Hepatocyte (in vitro differentiated cells): ENCODE measurements around the gene VPS16. TPM values are rescaled to one million over a fixed set of nuclear protein-coding genes. Genes with fewer than 3 reads are reported as not detected.
A peak's percentile ranks its signal among the peaks of the same experiment; 100 is the strongest.

ENCODE experiments used
- DNase-seq: peaks from one replicate; pipeline ENCODE4 v3.0.0-alpha.2; 2016; ENCODE audit warnings: low spot score
- H2AFZ ChIP-seq: fragments of 200-600 bp; sonication (generic); 2 replicates; pipeline ENCODE4 v1.6.0; 2016; ENCODE audit warnings: antibody characterized with exemption, mild to moderate bottlenecking
- H3K27ac ChIP-seq: fragments of 200-600 bp; sonication (generic); 2 replicates; pipeline ENCODE4 v1.5.1; 2016; ENCODE audit warnings: mild to moderate bottlenecking
- H3K27me3 ChIP-seq: fragments of 200-600 bp; sonication (generic); 2 replicates; pipeline ENCODE4 v1.6.1; 2016
- H3K36me3 ChIP-seq: fragments of 200-600 bp; sonication (generic); replicated peaks from 2 replicates; pipeline ENCODE4 v1.5.1; 2016; ENCODE audit warnings: low read depth; ENCODE audit not compliant: insufficient read depth
- H3K4me1 ChIP-seq: fragments of 200-600 bp; sonication (generic); 2 replicates; pipeline ENCODE4 v1.5.1; 2016; ENCODE audit warnings: mild to moderate bottlenecking, moderate library complexity; ENCODE audit not compliant: insufficient read depth
- H3K4me2 ChIP-seq: fragments of 200-600 bp; sonication (generic); 2 replicates; pipeline ENCODE4 v1.6.0; 2016
- H3K4me3 ChIP-seq: fragments of 200-600 bp; sonication (generic); 2 replicates; pipeline ENCODE4 v1.5.1; 2016; ENCODE audit warnings: mild to moderate bottlenecking
- H3K79me2 ChIP-seq: fragments of 200-600 bp; sonication (generic); 2 replicates; pipeline ENCODE4 v1.6.0; 2017; ENCODE audit warnings: mild to moderate bottlenecking
- H3K9me2 ChIP-seq: fragments of 200-600 bp; sonication (generic); replicated peaks from 2 replicates; pipeline ENCODE4 v1.6.0; 2017; ENCODE audit warnings: mild to moderate bottlenecking; ENCODE audit not compliant: insufficient read depth
- H3K9me3 ChIP-seq: fragments of 200-600 bp; sonication (generic); 2 replicates; pipeline ENCODE4 v1.5.1; 2016; ENCODE audit warnings: low read depth, mild to moderate bottlenecking
- H4K20me1 ChIP-seq: fragments of 200-600 bp; sonication (generic); 2 replicates; pipeline ENCODE4 v1.6.0; 2016; ENCODE audit warnings: mild to moderate bottlenecking; ENCODE audit not compliant: insufficient read depth, poor library complexity, severe bottlenecking
- EZH2 ChIP-seq: fragments of 200-600 bp; sonication (generic); IDR thresholded peaks from 2 replicates; pipeline ENCODE4 v1.6.1; 2016; ENCODE audit warnings: antibody characterized with exemption, mild to moderate bottlenecking, borderline replicate concordance
- EZH2phosphoT487 ChIP-seq: fragments of 200-600 bp; sonication (generic); IDR thresholded peaks from one replicate; pipeline ENCODE4 v1.6.1; 2018; ENCODE audit warnings: antibody characterized with exemption, mild to moderate bottlenecking, low read depth, moderate library complexity; ENCODE audit not compliant: unreplicated experiment, severe bottlenecking
- WGBS: methylation state at CpG from one replicate; pipeline ENCODE4 v1.1.6; 2016; ENCODE audit warnings: low lambda C conversion rate; ENCODE audit errors: missing lambda C conversion rate; 5-methylcytosine and 5-hydroxymethylcytosine counted together
- polyA plus RNA-seq: library from polyadenylated mRNA; unstranded; fragments of >200 nt; fragmentation: Nextera tagmentation; extraction: Ambion mirVana; gene quantifications from 2 replicates; pipeline ENCODE4 v1.2.1, GENCODE V29; 2016
- total RNA-seq: library from RNA; depleted of rRNA; stranded (reverse); fragments of >200 nt; gene quantifications from 2 replicates; pipeline ENCODE4 v1.2.3, GENCODE V29; 2014
- TF ChIP-seq, protein P1 (sequence below): fragments of 200-600 bp; sonication (generic); IDR thresholded peaks from 2 replicates; pipeline ENCODE4 v1.5.1; 2016; ENCODE audit warnings: antibody characterized with exemption, mild to moderate bottlenecking; ENCODE audit not compliant: poor library complexity

VPS16 gene
- total and polyA plus RNA-seq, 2 experiments from 2014 or later: 34.6 to 42.9 TPM

DNA sequence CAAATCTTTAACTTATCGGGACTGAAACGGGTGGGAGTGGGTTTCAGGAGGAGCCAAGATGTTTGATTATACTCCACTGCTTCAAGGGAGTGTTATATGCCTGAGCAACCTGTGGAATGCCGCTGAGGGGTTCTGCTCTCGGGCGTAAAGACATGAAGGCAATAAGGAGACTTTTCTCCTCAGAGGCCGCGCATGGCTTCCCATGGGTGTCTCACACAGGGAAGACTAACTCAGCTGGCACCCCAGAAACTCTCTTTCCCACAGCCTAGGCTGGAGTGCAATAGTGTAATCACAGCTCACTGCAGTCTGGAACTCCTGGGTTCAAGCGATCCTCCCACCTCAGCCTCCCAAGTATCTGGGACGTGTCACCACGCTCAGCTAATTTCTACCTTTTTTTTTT is 30.9 kb upstream of the VPS16 start:
- 96% methylated on average over 10 of the region's 10 CpGs for WGBS
- Histone ChIP-seq H4K20me1 (no peaks in the 10 kb centered on the region), H3K27ac (no peak overlapping the region), H3K9me3 (no peaks in the 10 kb centered on the region), H3K79me2 (no peaks in the 10 kb centered on the region), H3K4me3 (no peak overlapping the region), H3K4me2 (no peak overlapping the region), H3K36me3 (no peaks in the 10 kb centered on the region), H2AFZ (no peak overlapping the region), H3K9me2 (no peaks in the 10 kb centered on the region), H3K4me1 (no peaks in the 10 kb centered on the region), H3K27me3 (peaks cover 34% of the 10 kb centered on the region)
- DNase-seq: no peak
- TF ChIP-seq, protein P1, sequence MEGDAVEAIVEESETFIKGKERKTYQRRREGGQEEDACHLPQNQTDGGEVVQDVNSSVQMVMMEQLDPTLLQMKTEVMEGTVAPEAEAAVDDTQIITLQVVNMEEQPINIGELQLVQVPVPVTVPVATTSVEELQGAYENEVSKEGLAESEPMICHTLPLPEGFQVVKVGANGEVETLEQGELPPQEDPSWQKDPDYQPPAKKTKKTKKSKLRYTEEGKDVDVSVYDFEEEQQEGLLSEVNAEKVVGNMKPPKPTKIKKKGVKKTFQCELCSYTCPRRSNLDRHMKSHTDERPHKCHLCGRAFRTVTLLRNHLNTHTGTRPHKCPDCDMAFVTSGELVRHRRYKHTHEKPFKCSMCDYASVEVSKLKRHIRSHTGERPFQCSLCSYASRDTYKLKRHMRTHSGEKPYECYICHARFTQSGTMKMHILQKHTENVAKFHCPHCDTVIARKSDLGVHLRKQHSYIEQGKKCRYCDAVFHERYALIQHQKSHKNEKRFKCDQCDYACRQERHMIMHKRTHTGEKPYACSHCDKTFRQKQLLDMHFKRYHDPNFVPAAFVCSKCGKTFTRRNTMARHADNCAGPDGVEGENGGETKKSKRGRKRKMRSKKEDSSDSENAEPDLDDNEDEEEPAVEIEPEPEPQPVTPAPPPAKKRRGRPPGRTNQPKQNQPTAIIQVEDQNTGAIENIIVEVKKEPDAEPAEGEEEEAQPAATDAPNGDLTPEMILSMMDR: no peak
- TF ChIP-seq EZH2 (no peak), EZH2phosphoT487 (no peak)

DNA sequence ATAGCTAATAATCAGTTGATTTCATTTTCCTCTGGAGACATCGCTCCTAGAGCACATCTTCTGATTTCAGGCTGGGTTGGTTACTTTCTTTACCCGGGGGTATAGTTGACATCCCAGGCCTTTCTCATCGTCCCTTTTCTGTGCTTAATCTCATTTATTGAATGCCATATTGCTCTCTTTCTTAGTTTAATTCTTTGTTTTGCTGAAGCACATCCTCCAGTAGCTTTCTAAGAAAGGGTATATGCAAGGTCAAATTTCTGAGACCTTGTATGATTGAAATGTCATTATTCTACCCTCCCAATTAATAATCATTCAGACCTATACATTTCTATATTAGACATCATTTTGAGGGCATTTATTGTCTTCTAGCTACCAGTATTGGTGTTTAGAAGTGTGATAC is 28.4 kb upstream of the VPS16 start:
- no peak for DNase-seq
- no peak overlapping the region for H3K4me3 ChIP-seq
- H3K4me1 ChIP-seq: peaks cover 4% of the 10 kb centered on the region
- H3K27me3 ChIP-seq: peaks cover 13% of the 10 kb centered on the region
- no peaks in the 10 kb centered on the region for H3K36me3 ChIP-seq
- no peaks in the 10 kb centered on the region for H4K20me1 ChIP-seq
- no peak overlapping the region for H3K27ac ChIP-seq
- H2AFZ ChIP-seq: no peak overlapping the region
- no peak for TF ChIP-seq EZH2
- TF ChIP-seq, protein P1: no peak
- no peak for TF ChIP-seq EZH2phosphoT487
- no peaks in the 10 kb centered on the region for H3K9me2 ChIP-seq
- H3K79me2 ChIP-seq: no peaks in the 10 kb centered on the region
- no peak overlapping the region for H3K4me2 ChIP-seq
- 90% methylated on average over 3 of the region's 3 CpGs for WGBS
- no peaks in the 10 kb centered on the region for H3K9me3 ChIP-seq

DNA sequence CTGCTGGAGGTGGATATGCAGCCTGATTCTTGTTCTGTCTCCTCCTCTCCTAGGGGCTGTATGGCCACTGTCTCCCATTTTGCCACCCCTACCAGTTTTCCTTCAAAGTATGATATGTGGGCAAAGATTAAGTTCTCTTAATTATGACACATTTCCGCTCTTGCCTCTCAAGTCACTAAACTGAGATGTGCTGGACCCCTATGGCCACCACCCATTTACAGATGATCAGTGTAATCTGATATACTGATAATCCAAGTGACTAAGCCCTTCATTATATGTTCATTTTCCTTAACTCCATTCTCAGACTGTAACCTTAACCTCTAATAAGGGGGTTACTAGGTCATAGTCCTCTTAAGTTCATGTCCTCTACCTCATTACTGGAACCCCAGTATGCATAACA is 26.5 kb upstream of the VPS16 start:
- H3K9me2 ChIP-seq: no peaks in the 10 kb centered on the region
- H3K4me1 ChIP-seq: peaks cover 4% of the 10 kb centered on the region
- H3K36me3 ChIP-seq: no peaks in the 10 kb centered on the region
- H3K4me2 ChIP-seq: no peak overlapping the region
- H3K4me3 ChIP-seq: no peak overlapping the region
- no peak overlapping the region for H2AFZ ChIP-seq
- WGBS: 86% methylated on average over 1 of the region's 1 CpG
- H3K9me3 ChIP-seq: no peaks in the 10 kb centered on the region
- H4K20me1 ChIP-seq: no peaks in the 10 kb centered on the region
- peaks cover under 1% of the 10 kb centered on the region for H3K27me3 ChIP-seq
- H3K79me2 ChIP-seq: no peaks in the 10 kb centered on the region
- no peak overlapping the region for H3K27ac ChIP-seq
- DNase-seq: no peak
- TF ChIP-seq EZH2 (no peak), EZH2phosphoT487 (no peak)
- TF ChIP-seq, protein P1: no peak

DNA sequence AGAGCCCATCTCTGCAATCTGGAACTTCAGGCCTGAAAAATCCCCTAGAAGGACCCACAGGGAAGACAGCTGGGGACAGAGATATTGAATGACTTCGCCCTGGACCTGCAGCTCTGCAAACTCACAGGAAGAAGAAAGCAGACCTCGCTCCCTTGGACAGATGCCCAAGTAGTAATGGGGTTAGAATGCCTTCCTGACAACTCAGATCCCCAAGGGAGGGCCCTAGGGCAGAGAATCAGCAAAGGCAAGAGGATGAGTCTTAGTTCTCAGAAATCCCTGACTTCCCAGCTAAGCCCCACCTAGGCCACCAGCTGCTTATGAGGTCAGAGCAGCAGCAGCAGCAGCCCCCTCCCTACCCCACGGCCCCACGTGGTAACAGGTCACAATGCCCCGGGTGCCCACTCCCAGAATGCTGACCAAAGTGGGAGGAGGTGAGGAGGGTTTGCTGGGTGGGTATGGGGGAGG is 25.9 kb upstream of the VPS16 start, which contains the start of gene C20orf141:
TSS of gene C20orf141 (plus strand) at position 401 of the 465 bp plus-strand sequence. CDS start 198 bp downstream, outside the sequence.
- Histone ChIP-seq H3K4me3 (no peak within 1 kb of the TSS), H3K27ac (peak within 1 kb of the TSS; percentile 46), H3K79me2 (no peaks in the 10 kb centered on the region), H4K20me1 (no peaks in the 10 kb centered on the region), H3K4me2 (no peak within 1 kb of the TSS), H3K9me2 (no peaks in the 10 kb centered on the region), H3K4me1 (peaks cover 4% of the 10 kb centered on the region), H3K36me3 (no peaks in the 10 kb centered on the region), H2AFZ (no peak within 1 kb of the TSS), H3K27me3 (peaks cover under 1% of the 10 kb centered on the region), H3K9me3 (no peaks in the 10 kb centered on the region)
- DNase-seq: peak; percentile 77
- TF ChIP-seq, protein P1: no peak
- no peak for TF ChIP-seq EZH2phosphoT487
- TF ChIP-seq EZH2: no peak
- 35% methylated on average over 4 of the region's 5 CpGs for WGBS
